CMK (cell line): Measurements from ENCODE around the gene CLTC.
"Not testable (repeated sequence)": the region's sequence is repeated elsewhere in the genome, so short reads cannot be mapped to it uniquely, and the experiment has no call there.

Source experiments
- DNase-seq: peaks from one replicate; pipeline ENCODE4 v3.0.0-alpha.2; 2010; ENCODE audit warnings: low read depth

CLTC gene

GRCh38 chr17:59619298-59620063, at the start of gene CLTC:
TSS of gene CLTC (plus strand) at chr17:59619895. CDS start at chr17:59620132, 237 bp downstream.
- peak; percentile 92 for DNase-seq

DNA sequence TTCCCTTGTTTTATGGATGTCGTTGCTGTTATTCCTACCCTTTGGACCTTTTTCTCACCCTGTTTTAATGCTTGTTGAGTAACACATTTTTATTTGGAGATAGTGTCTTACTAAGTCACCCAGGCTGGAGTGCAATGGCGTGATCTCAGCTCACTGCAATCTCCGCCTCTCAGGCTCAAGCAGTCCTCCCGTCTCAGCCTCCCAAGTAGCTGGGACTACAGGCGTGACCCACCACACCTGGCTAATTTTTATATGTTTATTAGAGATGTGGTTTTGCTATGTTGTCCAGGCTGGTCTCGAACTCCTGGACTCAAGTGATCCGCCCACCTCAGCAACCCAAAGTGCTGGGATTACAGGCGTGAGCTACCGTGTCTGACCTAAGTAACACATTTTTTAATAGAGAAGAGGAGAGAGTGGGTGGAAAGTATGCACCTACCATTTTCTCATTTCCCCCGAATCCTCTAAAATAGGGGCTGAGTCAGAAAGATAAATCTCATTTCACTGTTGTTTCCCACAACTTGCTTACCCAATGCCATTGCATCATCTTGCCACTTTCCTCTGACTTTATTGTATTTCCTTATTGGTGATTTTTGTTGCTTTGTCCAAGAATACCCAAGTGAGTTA, 47.3 kb upstream of the CLTC start:
- no peak for DNase-seq

- not testable (repeated sequence) for DNase-seq
Measured at GRCh38 chr17:59584168-59584567, 35.5 kb upstream of the CLTC start.

DNA sequence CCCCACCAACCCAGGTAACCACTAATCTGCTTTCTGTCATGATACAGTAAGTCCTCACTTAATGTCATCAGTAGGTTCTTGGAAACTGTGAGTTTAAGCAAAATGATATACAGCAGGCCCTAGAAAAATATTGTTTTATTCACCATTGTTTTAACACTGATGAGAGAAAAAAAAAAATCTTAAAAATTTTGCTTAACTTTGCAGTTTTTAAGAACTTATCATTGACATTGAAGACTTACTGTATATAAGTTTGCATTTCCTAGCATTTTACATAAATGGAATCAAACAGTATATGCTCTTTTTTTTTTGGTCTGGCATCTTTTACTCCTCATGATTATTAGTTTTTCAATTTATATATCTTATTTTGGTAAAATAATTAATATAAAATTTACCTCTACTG, 19.5 kb upstream of the CLTC start:
- no peak for DNase-seq

DNA sequence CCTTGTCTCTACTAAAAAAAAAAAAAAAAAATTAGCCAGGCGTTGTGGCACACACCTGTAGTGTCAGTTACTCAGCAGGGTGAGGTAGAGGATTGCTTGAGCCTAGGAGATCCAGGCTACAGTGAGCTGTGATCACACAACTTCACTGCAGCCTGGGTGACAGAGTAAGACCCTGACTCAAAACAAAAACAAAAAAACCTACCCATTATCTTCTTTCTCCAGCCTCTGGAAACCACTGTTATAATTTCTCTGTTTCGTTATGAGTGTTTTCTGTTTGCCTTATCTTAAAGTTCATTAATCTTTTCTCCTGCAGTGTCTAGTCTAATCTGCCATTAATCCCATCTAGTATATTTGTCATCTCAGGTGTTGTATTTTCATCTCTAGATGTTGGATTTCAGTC, 18.6 kb upstream of the CLTC start:
- no peak for DNase-seq

- DNase-seq, result no peak
Measured at GRCh38 chr17:59607061-59607460, 12.6 kb upstream of the CLTC start.

DNA sequence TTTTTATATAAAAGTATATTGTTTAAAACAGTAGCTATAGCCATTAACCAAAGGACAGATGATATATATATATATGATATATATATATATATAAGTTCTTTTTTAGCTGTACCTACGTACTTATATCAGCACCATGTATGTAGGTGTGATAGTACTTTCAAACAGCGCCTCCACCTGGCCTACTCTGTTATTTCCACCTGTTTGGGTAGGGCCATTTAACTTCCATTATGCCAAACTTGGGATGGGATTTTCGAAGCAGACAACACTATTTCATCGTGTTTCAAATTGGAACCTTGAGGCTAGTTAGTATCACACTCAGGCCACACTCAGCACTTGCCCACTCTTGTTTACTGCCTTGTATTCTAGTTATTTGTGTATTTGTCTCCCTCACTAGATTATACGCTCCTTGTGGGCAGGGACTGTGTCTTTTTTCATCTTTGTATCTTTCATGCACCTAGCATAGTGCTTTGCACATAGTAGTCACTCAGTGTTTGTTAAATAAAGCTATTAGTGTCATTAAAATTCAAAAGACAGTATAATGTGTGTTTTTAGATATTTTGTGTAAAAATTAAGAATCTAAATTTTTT, 11.8 kb upstream of the CLTC start:
- DNase-seq, result no peak

- no peak for DNase-seq
Measured at GRCh38 chr17:59611503-59611902, 8.2 kb upstream of the CLTC start.

DNA sequence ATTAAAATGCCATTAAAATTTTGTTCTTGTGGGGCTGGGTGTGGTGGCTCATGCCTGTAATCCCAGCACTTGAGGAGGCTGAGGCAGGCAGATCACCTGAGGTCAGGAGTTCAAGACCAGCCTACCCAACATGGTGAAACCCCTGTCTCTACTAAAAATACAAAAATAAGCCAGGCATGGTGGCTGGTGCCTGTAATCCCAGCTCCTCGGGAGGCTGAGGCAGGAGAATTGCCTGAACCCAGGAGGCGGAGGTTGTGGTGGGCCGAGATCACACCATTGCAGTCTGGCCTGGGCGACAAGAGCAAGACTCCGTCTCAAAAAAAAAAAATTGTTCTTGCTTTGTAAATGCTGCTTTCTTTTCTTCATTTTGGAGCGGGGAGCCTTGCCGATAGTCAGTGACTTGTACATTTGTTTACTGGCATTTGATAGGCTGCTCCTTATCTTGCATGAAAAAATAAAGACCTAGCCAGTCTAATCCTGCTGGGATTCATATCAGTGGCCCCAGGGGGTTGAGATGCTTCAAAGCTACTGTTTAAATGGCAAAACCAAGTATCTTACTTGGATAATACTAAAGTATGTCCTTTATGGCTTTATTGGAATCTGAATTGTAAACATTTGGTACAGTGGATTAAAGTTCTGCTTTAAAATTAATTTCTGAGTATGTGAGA, 3.3 kb upstream of the CLTC start:
- DNase-seq, result no peak

DNA sequence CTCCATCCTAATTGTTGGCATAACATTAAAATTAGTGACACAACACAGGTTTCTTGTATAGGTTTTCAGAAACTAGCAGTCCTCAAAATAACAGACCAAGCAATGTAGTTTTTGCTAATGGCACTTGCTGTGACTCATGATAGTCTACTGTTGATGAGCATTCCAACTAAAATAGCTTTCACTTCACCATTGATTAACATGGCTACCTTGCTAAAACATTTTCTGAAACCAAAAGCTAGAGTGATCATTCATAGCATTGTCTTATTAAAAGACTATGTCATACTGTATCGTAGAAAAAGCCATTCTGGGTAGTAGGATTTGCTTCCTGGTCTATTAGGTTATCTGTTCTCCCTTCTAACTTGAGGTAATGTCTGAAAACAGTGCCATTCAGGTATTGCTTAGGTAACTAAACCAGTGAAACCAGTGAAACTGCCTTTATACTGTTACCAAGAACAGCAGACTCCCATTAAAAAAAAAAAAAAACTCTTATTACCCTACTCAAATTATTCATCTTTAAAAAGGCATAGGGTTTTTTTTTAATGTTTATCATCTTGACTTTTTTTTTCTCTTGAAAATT, 2.5 kb upstream of the CLTC start:
- no peak for DNase-seq

- DNase-seq, result no peak
Measured at GRCh38 chr17:59619035-59619297, 729 bp upstream of the CLTC start.

GRCh38 chr17:59620064-59620359, 317 bp downstream of the CLTC start:
- no peak for DNase-seq

GRCh38 chr17:59620518-59621259, 994 bp downstream of the CLTC start:
- DNase-seq, result peak; percentile 58

GRCh38 chr17:59621771-59622170, 2.1 kb downstream of the CLTC start:
- no peak for DNase-seq

DNA sequence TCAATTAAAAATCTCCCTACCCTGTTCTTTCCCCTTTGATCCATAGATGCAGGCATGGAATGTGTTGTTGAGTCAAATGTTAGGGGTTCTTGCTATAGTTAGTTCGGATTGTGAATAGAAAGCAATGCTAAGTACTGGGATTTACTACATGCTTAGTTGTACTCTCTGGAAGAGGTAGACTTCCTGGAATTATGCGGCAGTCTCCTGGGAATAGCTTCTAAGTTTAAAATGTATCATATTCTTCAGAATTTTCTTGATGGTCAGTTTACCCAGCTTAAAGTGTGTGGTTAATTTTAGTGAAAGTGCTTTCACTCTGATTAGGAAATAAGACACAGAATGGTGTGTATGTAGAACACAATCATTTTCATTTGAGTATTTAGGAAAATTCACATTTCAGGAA, 3.5 kb downstream of the CLTC start:
- DNase-seq, result no peak

DNA sequence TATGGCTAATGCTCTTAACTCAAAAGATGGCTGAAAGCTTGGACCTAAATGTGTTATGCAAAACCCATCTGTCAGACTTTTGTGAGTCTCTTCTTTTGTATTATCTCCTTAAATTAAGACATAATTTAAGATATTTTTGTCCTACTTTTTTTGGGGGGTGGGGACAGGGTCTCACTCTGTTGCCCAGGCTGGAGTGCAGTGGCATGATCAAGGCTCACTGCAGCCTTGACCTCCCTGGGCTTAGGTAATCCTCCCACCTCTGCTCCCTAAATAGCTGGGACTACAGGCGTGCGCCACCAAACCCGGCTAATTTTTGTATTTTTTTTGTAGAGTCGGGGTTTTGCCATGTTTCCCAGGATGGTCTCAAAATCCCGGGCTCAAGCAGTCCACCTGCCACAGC, 7.1 kb downstream of the CLTC start:
- DNase-seq, result no peak

DNA sequence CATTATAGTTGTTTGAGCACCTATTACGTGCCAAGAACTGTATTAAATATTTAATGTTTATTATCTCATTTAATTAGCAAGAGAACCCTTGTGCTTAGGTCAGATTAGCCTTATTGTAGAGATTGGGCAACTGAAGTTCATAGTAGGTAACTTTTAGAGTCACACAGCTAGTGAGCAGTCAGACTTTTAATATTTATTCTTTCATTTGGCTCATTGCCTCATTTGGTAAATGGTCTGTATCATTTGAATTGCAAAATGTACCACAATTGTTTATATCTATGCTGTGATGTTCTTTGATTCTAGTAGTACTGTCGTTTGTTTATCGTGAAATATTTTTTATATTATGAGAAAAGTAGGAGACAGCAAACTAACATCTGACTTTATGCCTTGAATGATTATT, 7.6 kb downstream of the CLTC start:
- DNase-seq, result no peak

- DNase-seq, result no peak
Measured at GRCh38 chr17:59627770-59628171, 8.1 kb downstream of the CLTC start.

- no peak for DNase-seq
Measured at GRCh38 chr17:59629174-59629573, 9.5 kb downstream of the CLTC start.

- DNase-seq, result no peak
Measured at GRCh38 chr17:59631276-59631675, 11.6 kb downstream of the CLTC start.

DNA sequence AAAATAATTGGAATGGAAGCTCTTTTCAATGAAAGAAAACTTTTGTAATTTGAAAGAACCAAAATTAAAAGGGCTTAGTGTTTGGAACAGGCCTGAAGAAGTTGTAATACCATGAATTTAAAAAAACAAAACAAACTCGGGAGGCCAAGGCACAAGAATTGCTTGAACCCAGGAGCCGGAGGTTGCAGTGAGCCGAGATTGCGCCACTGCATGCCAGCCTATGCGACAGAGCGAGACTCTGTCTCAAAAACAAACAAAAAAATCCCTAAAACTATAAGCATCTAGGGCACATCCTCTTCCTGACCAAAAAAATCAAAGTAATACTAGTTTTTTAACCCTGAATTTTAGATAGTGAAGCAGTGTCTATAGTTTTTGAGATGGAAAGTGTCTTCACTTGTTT, 12.7 kb downstream of the CLTC start:
- DNase-seq, result no peak

DNA sequence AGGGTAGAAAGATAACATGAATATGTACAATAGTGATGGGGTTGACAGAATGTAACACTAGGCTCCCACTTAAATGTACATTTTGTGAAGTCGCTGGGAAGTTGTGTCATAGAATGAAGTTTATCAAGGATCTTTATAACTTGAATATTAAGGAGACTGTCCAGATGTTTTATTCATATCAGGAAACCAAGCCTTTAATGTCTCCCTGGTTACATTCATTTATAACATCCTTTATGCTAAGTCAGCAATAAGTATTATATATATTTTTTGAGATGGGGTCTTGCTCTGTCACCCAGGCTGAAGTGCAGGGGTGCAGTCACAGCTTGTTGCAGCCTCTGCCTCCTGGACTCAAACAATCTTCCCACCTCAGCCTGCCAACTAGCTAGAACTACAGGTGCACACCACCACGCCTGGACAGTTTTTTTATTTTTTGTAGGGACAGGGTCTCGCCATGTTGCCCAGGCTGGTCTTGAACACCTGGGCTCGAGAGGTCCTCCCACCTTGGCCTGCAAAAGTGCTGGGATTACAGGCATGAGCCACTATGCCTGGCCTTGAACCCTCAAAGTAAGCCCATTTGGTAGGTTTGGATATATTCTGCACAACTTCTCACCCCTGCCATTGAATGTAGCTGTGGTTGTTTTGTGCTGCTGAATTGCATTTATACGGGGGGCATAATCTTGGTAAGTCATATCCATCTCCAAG, 14.1 kb downstream of the CLTC start:
- no peak for DNase-seq
